HG02981 (cell line): Measurements from ENCODE around the gene ZNF681.
A peak's percentile ranks its signal among the peaks of the same experiment; 100 is the strongest.
"Not testable (repeated sequence)": the region's sequence is repeated elsewhere in the genome, so short reads cannot be mapped to it uniquely, and the experiment has no call there.

ENCODE experiments used
- ATAC-seq: cut with Tn5 transposase; IDR thresholded peaks from one replicate; pipeline ENCODE4 v1.9.1; 2021; ENCODE audit warnings: mild to moderate bottlenecking, moderate library complexity; ENCODE audit not compliant: unreplicated experiment

Gene ZNF681

GRCh38 chr19:23758187-23759074 is at the start of gene ZNF681:
TSS of gene ZNF681 (minus strand) at chr19:23758891. CDS start at chr19:23758749, 142 bp downstream.
- peak; percentile 77 for ATAC-seq

GRCh38 chr19:23804676-23805075 is 46.0 kb upstream of the ZNF681 start:
- no peak for ATAC-seq

- no peak for ATAC-seq
Observed at GRCh38 chr19:23802290-23802689, 43.6 kb upstream of the ZNF681 start.

- no peak for ATAC-seq
Observed at GRCh38 chr19:23801803-23802202, 43.1 kb upstream of the ZNF681 start.

GRCh38 chr19:23800868-23801267 is 42.2 kb upstream of the ZNF681 start:
- ATAC-seq, result no peak

GRCh38 chr19:23800271-23800670 is 41.6 kb upstream of the ZNF681 start:
- ATAC-seq, result no peak

- no peak for ATAC-seq
Observed at GRCh38 chr19:23799321-23799720, 40.6 kb upstream of the ZNF681 start.

- ATAC-seq, result no peak
Observed at GRCh38 chr19:23795462-23795861, 36.8 kb upstream of the ZNF681 start.

GRCh38 chr19:23792784-23793183 is 34.1 kb upstream of the ZNF681 start:
- no peak for ATAC-seq

- ATAC-seq, result no peak
Observed at GRCh38 chr19:23790641-23791488, 32.2 kb upstream of the ZNF681 start.

- ATAC-seq, result no peak
Observed at GRCh38 chr19:23789246-23789645, 30.6 kb upstream of the ZNF681 start.

GRCh38 chr19:23788411-23788810 is 29.7 kb upstream of the ZNF681 start:
- no peak for ATAC-seq

- ATAC-seq, result no peak
Observed at GRCh38 chr19:23787106-23787505, 28.4 kb upstream of the ZNF681 start.

- no peak for ATAC-seq
Observed at GRCh38 chr19:23785982-23786381, 27.3 kb upstream of the ZNF681 start.

- ATAC-seq, result no peak
Observed at GRCh38 chr19:23784274-23784673, 25.6 kb upstream of the ZNF681 start.

- no peak for ATAC-seq
Observed at GRCh38 chr19:23783636-23784035, 24.9 kb upstream of the ZNF681 start.

- ATAC-seq, result no peak
Observed at GRCh38 chr19:23779645-23780044, 21.0 kb upstream of the ZNF681 start.

GRCh38 chr19:23778566-23778965 is 19.9 kb upstream of the ZNF681 start:
- ATAC-seq, result no peak

- ATAC-seq, result not testable (repeated sequence)
Observed at GRCh38 chr19:23778036-23778435, 19.3 kb upstream of the ZNF681 start.

- ATAC-seq, result no peak
Observed at GRCh38 chr19:23777216-23777615, 18.5 kb upstream of the ZNF681 start.

- no peak for ATAC-seq
Observed at GRCh38 chr19:23776507-23777205, 18.0 kb upstream of the ZNF681 start.
